GM21717 (cell line): ENCODE measurements around the gene MAP3K20.
"Not testable (repeated sequence)": the region's sequence is repeated elsewhere in the genome, so short reads cannot be mapped to it uniquely, and the experiment has no call there.

Experiments used
- ATAC-seq: cut with Tn5 transposase; IDR thresholded peaks from one replicate; pipeline ENCODE4 v1.9.1; 2021; ENCODE audit warnings: mild to moderate bottlenecking, moderate library complexity; ENCODE audit not compliant: unreplicated experiment

The MAP3K20 gene

GRCh38 chr2:173153301-173153885, 77.7 kb downstream of the MAP3K20 start:
- no peak for ATAC-seq

GRCh38 chr2:173157676-173158293, 82.1 kb downstream of the MAP3K20 start:
- no peak for ATAC-seq

GRCh38 chr2:173159791-173160463, 84.3 kb downstream of the MAP3K20 start:
- ATAC-seq = no peak

- ATAC-seq = no peak
Measured at GRCh38 chr2:173160618-173161017, 85.0 kb downstream of the MAP3K20 start.

- no peak for ATAC-seq
Measured at GRCh38 chr2:173161040-173161439, 85.4 kb downstream of the MAP3K20 start.

- no peak for ATAC-seq
Measured at GRCh38 chr2:173161507-173161906, 85.9 kb downstream of the MAP3K20 start.

GRCh38 chr2:173163357-173163756, 87.7 kb downstream of the MAP3K20 start:
- ATAC-seq = not testable (repeated sequence)

GRCh38 chr2:173164396-173164795, 88.8 kb downstream of the MAP3K20 start:
- no peak for ATAC-seq

- no peak for ATAC-seq
Measured at GRCh38 chr2:173165443-173166238, 90.0 kb downstream of the MAP3K20 start.

GRCh38 chr2:173171321-173171720, 95.7 kb downstream of the MAP3K20 start:
- ATAC-seq = no peak

- ATAC-seq = no peak
Measured at GRCh38 chr2:173171924-173172643, 96.4 kb downstream of the MAP3K20 start.

- ATAC-seq = not testable (repeated sequence)
Measured at GRCh38 chr2:173174339-173174738, 98.7 kb downstream of the MAP3K20 start.

GRCh38 chr2:173175222-173175621, 99.6 kb downstream of the MAP3K20 start:
- ATAC-seq = no peak

- ATAC-seq = no peak
Measured at GRCh38 chr2:173181982-173182381, 106.3 kb downstream of the MAP3K20 start.

GRCh38 chr2:173184031-173185004, 108.7 kb downstream of the MAP3K20 start:
- no peak for ATAC-seq

- no peak for ATAC-seq
Measured at GRCh38 chr2:173185437-173185836, 109.8 kb downstream of the MAP3K20 start.

GRCh38 chr2:173187941-173188788, 112.5 kb downstream of the MAP3K20 start:
- ATAC-seq = no peak

- ATAC-seq = no peak
Measured at GRCh38 chr2:173191601-173192000, 116.0 kb downstream of the MAP3K20 start.

- ATAC-seq = no peak
Measured at GRCh38 chr2:173192071-173192470, 116.4 kb downstream of the MAP3K20 start.
